Stimulated activated CD4-positive, alpha-beta T cell treated with anti-CD3 and anti-CD28 coated beads, TNF-alpha, amount 100 ng/mL, for 4 hours (primary cell): ENCODE measurements around the gene SCCPDH.
"Not testable (repeated sequence)": the region's sequence is repeated elsewhere in the genome, so short reads cannot be mapped to it uniquely, and the experiment has no call there.

Experiments used
- DNase-seq, 3 experiments: peaks; one replicate each; pipeline ENCODE4 v3.0.0-alpha.2; 2020; ENCODE audit warnings: low read depth in 3 of 3

Gene SCCPDH

DNA sequence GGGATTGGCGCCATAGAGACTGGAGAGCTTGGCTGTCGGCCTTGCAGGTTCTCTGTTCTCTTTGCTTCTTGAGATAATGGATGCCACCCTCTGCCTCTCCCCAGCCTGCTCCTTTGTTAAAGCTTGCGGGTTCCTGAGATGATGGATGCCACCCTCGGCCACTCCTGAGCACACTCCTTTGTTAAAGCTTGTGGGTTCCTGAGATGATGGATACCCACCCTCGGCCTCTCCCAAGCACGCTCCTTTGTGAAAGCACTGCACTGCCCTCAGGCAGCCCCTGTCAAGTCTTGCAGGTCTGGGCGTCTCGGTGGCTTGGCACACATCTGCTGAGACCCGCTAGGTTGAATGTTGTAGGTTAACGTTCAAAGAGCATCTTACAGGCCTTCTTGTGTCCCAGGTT lies 76.5 kb downstream of the SCCPDH start:
- no peak for DNase-seq

DNA sequence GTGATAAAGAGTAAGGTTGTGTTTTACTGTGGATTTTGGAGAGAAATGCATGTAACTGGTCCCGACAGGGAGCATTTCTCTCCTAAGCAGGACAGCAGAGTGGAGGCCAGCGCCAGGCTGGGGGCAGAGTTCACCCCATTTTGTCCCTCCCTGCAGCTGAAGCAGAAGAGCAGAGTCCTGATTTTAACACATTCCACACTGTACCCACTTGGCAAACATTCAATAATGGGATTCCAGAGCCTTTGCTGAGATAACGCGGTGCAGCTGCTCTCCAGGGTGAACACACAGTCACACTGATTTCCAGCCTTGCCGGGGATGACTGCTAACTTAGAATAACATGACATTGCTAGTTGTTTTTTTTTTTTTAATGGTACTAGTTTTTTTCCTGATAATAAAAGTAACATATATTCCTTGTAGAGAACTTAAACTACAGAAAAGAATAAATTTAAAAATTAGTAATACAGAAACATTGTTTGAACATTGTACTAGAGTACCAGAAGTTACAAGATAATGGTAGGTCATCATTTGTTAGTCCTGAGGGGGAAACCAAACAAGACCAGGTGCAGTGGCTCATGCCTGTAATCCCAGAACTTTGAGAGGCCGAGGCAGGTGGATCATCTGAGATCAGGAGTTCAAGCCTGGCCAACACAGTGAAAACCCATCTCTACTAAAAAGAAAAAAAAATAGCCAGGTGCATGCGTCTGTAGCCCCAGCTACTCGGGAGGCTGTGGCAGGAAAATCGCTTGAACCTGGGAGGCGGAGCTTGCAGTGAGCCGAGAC lies 77.2 kb downstream of the SCCPDH start:
- no peak for DNase-seq

- no peak for DNase-seq
Measured at GRCh38 chr1:246803373-246803772, 79.2 kb downstream of the SCCPDH start.

- no peak for DNase-seq
Measured at GRCh38 chr1:246803883-246804282, 79.7 kb downstream of the SCCPDH start.

- no peak for DNase-seq
Measured at GRCh38 chr1:246805135-246805716, 81.0 kb downstream of the SCCPDH start.

DNA sequence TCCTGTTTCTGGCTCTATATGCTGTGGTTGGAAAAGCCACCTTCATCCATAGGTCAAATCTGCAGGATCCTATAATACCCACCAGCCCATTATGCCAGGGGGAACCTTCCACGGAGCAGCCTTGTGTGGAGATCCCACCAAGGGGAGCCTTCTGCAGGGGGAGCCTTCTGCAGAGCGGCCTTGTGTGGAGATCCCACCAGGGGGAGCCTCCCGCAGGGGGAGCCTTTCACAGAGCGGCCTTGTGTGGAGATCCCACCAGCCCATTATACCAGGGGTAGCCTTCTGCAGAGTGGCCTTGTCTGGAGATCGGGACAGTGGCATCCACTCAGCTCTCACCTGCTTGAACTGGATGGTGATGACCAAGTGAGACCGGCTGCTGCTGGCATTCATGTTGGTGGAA lies 85.3 kb downstream of the SCCPDH start:
- DNase-seq = no peak

GRCh38 chr1:246811985-246812384 lies 87.8 kb downstream of the SCCPDH start:
- DNase-seq = no peak

DNA sequence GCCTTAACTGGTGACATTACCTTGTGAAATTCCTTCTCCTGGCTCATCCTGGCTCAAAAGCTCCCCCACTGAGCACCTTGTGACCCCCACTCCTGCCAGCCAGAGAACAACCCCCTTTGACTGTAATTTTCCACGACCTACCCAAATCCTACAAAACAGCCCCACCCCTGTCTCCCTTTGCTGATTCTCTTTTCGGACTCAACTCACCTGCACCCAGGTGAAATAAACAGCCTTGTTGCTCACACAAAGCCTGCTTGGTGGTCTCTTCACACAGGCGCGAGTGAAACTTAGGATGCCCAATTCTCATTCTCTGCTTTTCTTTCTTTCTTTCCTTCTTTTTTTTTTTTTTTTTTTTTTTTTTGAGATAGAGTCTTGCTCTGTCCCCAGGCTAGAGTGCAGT lies 89.1 kb downstream of the SCCPDH start:
- not testable (repeated sequence) for DNase-seq

DNA sequence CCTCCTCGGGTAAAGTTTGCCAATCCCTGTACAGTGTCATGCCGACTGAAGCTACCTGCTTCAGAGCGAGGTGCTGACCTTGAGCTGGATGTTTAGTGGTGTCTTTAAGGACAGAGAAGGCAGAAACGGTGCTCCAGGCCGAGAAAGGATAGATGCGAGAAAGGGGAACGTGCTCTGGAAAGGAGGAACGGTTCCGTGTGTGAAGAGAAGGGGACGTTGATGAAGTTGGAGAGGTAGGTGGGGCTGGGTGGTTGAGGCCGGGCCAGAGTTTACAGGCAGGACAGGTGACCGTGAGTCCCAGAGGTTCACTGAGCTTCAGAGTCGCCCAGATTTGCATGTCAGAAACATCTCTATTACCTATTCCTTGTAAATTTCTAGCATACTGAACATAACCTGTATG lies 90.7 kb downstream of the SCCPDH start:
- no peak for DNase-seq

DNA sequence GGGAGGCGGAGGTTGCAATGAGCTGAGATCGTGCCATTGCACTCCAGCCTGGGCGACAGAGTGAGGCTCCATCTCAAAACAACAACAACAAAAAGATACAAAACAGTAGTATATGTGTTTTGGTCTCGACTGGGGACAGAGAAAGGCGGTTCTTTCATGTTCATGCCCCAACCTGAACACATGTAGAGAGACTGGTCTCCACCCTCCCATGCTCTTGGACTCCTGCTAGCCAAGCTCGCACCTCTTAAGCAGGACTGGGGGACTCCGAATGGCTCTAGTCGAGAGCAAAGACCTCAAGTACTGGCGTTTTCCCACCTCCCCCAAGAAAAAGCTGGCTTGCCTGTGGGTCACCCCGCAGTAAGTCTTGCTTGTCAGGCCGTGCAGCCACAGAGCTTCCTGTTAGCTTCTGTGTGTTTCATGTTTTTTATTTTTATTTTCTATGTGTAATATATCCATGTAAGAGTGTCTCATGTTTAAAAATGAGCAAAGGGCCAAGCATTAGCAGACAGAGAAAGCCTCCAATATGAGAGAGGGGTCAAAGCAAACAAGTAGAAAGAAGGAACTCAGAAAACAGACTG lies 91.6 kb downstream of the SCCPDH start:
- no peak for DNase-seq
